Erythroblast (primary cell): ENCODE results near the gene CSMD2.

ENCODE experiments used
- DNase-seq, 2 experiments: peaks; one replicate each; lab custom pipeline; 2025; lab: John Stamatoyannopoulos, UW
- GATA1 ChIP-seq: IDR thresholded peaks from 2 replicates; pipeline ENCODE4 v1.6.1; 2011; ENCODE audit warnings: low read depth, mild to moderate bottlenecking, control low read depth, low read length, moderate library complexity
- POLR2A ChIP-seq: IDR thresholded peaks from 2 replicates; pipeline ENCODE4 v1.6.1; 2011; ENCODE audit warnings: mild to moderate bottlenecking, low read length

The CSMD2 gene

GRCh38 chr1:33666616-33667015 lies 498.4 kb downstream of the CSMD2 start:
- DNase-seq: no peak
- TF ChIP-seq POLR2A (no peak), GATA1 (no peak)

GRCh38 chr1:33661811-33662454 lies 503.1 kb downstream of the CSMD2 start:
- DNase-seq: no peak
- TF ChIP-seq GATA1 (no peak), POLR2A (no peak)

- DNase-seq: no peak
- no peak for TF ChIP-seq GATA1
- TF ChIP-seq POLR2A: no peak
Observed at GRCh38 chr1:33660956-33661355, 504.1 kb downstream of the CSMD2 start.

GRCh38 chr1:33660244-33660643 lies 504.8 kb downstream of the CSMD2 start:
- no peak for TF ChIP-seq GATA1
- TF ChIP-seq POLR2A: no peak
- DNase-seq: no peak

- no peak for DNase-seq
- no peak for TF ChIP-seq GATA1
- no peak for TF ChIP-seq POLR2A
Observed at GRCh38 chr1:33659641-33660040, 505.4 kb downstream of the CSMD2 start.

- TF ChIP-seq GATA1: no peak
- no peak for TF ChIP-seq POLR2A
- no peak for DNase-seq
Observed at GRCh38 chr1:33657833-33658232, 507.2 kb downstream of the CSMD2 start.

- TF ChIP-seq POLR2A: no peak
- no peak for TF ChIP-seq GATA1
Observed at GRCh38 chr1:33656467-33657005, 508.5 kb downstream of the CSMD2 start.

GRCh38 chr1:33655496-33655895 lies 509.5 kb downstream of the CSMD2 start:
- TF ChIP-seq POLR2A: no peak
- DNase-seq: no peak

More at GRCh38 chr1:33656467-33657005, 508.5 kb downstream of the CSMD2 start:
- DNase-seq: no peak

- TF ChIP-seq GATA1 (no peak), POLR2A (no peak)
- peak in 1 of 2 experiments; percentile 10 for DNase-seq
Observed at GRCh38 chr1:33654267-33654834, 510.7 kb downstream of the CSMD2 start.

- TF ChIP-seq POLR2A (no peak), GATA1 (no peak)
- DNase-seq: no peak
Observed at GRCh38 chr1:33653226-33653625, 511.8 kb downstream of the CSMD2 start.

- DNase-seq: no peak
- TF ChIP-seq POLR2A (no peak), GATA1 (no peak)
Observed at GRCh38 chr1:33650708-33651107, 514.3 kb downstream of the CSMD2 start.

GRCh38 chr1:33649759-33650158 lies 515.3 kb downstream of the CSMD2 start:
- DNase-seq: no peak
- TF ChIP-seq GATA1 (no peak), POLR2A (no peak)

- DNase-seq: no peak
- no peak for TF ChIP-seq POLR2A
- TF ChIP-seq GATA1: no peak
Observed at GRCh38 chr1:33643216-33643615, 521.8 kb downstream of the CSMD2 start.

- no peak for DNase-seq
- TF ChIP-seq POLR2A (no peak), GATA1 (no peak)
Observed at GRCh38 chr1:33641104-33641830, 523.8 kb downstream of the CSMD2 start.

GRCh38 chr1:33640114-33640660 lies 524.8 kb downstream of the CSMD2 start:
- no peak for DNase-seq
- TF ChIP-seq POLR2A (no peak), GATA1 (no peak)
